Prostate gland (tissue), 2 donors: ENCODE results near the gene TRAF1. TPM values are rescaled to one million over a fixed set of nuclear protein-coding genes. Genes with fewer than 3 reads are reported as not detected.

Source experiments
- DNase-seq: peaks from one replicate; pipeline ENCODE4 v3.0.0-alpha.2; 2019; ENCODE audit warnings: low spot score
- H3K27ac ChIP-seq, 2 donors: fragments of 200-600 bp; sonication (generic); 2 replicates each; pipeline ENCODE4 v1.5.1; 2017 to 2019
- H3K27me3 ChIP-seq: fragments of 200-600 bp; sonication (generic); replicated peaks from 2 replicates; pipeline ENCODE4 v1.5.1; 2019; ENCODE audit not compliant: insufficient read depth
- H3K36me3 ChIP-seq, 2 donors: fragments of 200-600 bp; sonication (generic); 1 replicate in 1 of 2; 2 replicates in 1 of 2; pipeline versions ENCODE4 v1.5.1 to v1.8.1; 2017 to 2019
- H3K4me1 ChIP-seq: fragments of 200-600 bp; sonication (generic); replicated peaks from 2 replicates; pipeline ENCODE4 v1.5.1; 2019
- H3K4me3 ChIP-seq, 2 donors: fragments of 200-600 bp; sonication (generic); 2 replicates each; pipeline ENCODE4 v1.5.1; 2017 to 2019
- H3K9me3 ChIP-seq: fragments of 200-600 bp; sonication (generic); 2 replicates; pipeline ENCODE4 v1.5.1; 2017
- POLR2A ChIP-seq: fragments of 450-650 bp; IDR thresholded peaks from one replicate; pipeline ENCODE4 v1.6.1; 2016; ENCODE audit warnings: antibody characterized with exemption, mild to moderate bottlenecking
- POLR2AphosphoS5 ChIP-seq: sonication (generic); formaldehyde crosslinking; IDR thresholded peaks from one replicate; pipeline ENCODE4 v1.6.1; 2017; ENCODE audit warnings: antibody characterized with exemption
- WGBS: methylation state at CpG from one replicate; pipeline ENCODE4 v1.1.5; 2018; 5-methylcytosine and 5-hydroxymethylcytosine counted together
- intact Hi-C: fragments of 100-400 bp; cut with DNase I; formaldehyde crosslinking; loops from one replicate; pipeline ENCODE4 v1.14.2; 2022
- total RNA-seq, 2 donors: library from RNA; depleted of rRNA; stranded (reverse); fragments of >200 nt; gene quantifications; one replicate each; pipeline ENCODE4 v1.1.0, GENCODE V29; 2016
- TF ChIP-seq, protein P1 (sequence below), 4 experiments: fragments of 200-600 bp in 2 of 4; fragments of 450-650 bp in 2 of 4; sonication (generic) in 2 of 4; IDR thresholded peaks; 1 replicate in 3 of 4; 2 replicates in 1 of 4; pipeline ENCODE4 v1.5.1; 2016 to 2019; ENCODE audit warnings: antibody characterized with exemption in 4 of 4, mild to moderate bottlenecking in 2 of 4, moderate library complexity in 2 of 4

The TRAF1 gene
- total RNA-seq, 2 donors from 2014 or later = 3.1 to 6.9 TPM

DNA sequence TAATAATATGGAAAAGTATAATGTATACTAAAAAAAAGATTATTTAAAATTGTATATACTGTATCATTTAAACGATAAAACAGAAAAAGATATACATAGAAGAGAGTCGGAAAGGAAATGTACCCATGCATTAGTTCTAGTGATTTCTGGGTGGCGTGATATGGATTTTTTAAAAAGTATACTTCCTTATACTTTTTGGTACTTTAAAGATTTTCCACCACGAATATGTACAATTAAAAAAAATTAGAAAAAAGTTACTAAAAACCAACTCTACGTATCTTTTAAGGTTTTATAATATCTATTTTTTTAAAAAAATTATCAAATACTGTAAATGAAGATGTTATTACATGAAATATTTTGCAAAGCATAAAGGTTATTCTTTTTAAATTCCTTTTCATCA is 61.9 kb downstream of the TRAF1 start:
- Histone ChIP-seq H3K27me3 (no peaks in the 10 kb centered on the region), H3K36me3 (peaks cover 0 to 12% of the 10 kb centered on the region in 2 donors), H3K9me3 (no peaks in the 10 kb centered on the region), H3K4me1 (no peaks in the 10 kb centered on the region), H3K4me3 (no peak overlapping the region), H3K27ac (no peak overlapping the region)
- intact Hi-C loops = loop anchor here (5.0 kb wide), 1 partner anchor 213 kb away; no protein-coding TSS in a partner anchor
- no peak for TF ChIP-seq POLR2A
- TF ChIP-seq, protein P1, sequence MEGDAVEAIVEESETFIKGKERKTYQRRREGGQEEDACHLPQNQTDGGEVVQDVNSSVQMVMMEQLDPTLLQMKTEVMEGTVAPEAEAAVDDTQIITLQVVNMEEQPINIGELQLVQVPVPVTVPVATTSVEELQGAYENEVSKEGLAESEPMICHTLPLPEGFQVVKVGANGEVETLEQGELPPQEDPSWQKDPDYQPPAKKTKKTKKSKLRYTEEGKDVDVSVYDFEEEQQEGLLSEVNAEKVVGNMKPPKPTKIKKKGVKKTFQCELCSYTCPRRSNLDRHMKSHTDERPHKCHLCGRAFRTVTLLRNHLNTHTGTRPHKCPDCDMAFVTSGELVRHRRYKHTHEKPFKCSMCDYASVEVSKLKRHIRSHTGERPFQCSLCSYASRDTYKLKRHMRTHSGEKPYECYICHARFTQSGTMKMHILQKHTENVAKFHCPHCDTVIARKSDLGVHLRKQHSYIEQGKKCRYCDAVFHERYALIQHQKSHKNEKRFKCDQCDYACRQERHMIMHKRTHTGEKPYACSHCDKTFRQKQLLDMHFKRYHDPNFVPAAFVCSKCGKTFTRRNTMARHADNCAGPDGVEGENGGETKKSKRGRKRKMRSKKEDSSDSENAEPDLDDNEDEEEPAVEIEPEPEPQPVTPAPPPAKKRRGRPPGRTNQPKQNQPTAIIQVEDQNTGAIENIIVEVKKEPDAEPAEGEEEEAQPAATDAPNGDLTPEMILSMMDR (IDR thresholded peaks at IDR 0.05) = no peak
- no peak for TF ChIP-seq POLR2AphosphoS5
- no peak for DNase-seq
- WGBS = 92% methylated on average over 5 of the region's 5 CpGs

DNA sequence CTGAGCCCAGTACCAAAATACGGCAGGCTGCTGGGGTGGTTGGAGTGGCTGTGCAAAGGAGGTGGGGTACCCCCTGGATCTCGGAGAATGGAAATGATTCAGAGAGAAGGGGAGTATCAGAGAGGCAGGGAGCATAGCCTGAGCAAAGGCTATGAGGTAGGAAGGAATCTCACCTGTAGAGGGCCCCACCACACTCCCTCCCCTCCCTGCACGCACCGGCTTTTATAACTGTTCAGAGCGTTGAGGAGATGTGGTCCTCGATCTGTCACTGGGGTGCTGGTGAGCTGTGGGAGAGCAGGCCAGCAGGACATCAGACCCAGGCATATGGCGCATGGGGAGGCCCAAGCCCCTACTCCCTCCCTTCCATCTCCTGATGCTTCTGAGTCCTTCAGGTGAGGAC is 62.8 kb downstream of the TRAF1 start:
- no peaks in the 10 kb centered on the region for H3K4me1 ChIP-seq
- WGBS = 87% methylated on average over 7 of the region's 7 CpGs
- H3K4me3 ChIP-seq = no peak overlapping the region
- no peak for DNase-seq
- no peaks in the 10 kb centered on the region for H3K9me3 ChIP-seq
- H3K36me3 ChIP-seq = peaks cover 0 to 12% of the 10 kb centered on the region in 2 donors
- intact Hi-C loops = no loop called here
- no peaks in the 10 kb centered on the region for H3K27me3 ChIP-seq
- no peak overlapping the region for H3K27ac ChIP-seq
- TF ChIP-seq POLR2AphosphoS5 (no peak), POLR2A (no peak)
- TF ChIP-seq, protein P1 (IDR thresholded peaks at IDR 0.05) = no peak

DNA sequence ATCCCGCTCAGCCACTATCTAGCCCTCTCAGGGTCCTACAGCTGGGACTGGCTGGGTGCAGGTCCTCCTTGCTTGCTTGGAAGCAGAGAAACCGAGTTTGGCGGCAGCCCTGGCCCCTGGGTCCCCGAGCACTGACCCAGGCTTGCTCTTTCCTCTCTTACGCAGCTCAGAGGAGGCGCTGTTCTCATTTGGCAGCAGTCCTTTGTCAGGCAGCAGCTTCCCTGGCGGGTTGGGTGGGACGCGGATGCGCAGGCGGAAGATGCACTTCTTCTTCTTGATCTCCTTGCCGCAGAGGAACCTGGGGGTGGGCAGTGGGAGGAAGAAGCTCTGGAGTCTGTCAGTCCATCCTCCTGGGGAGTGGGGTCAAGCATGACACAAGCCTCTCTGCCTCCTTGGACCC is 64.1 kb downstream of the TRAF1 start:
- Histone ChIP-seq H3K27ac (no peak overlapping the region), H3K9me3 (no peaks in the 10 kb centered on the region), H3K27me3 (no peaks in the 10 kb centered on the region), H3K4me1 (no peaks in the 10 kb centered on the region), H3K4me3 (no peak overlapping the region), H3K36me3 (peaks cover 0 to 12% of the 10 kb centered on the region in 2 donors)
- 89% methylated on average over 12 of the region's 12 CpGs for WGBS
- intact Hi-C loops = no loop called here
- no peak for DNase-seq
- no peak for TF ChIP-seq POLR2AphosphoS5
- no peak for TF ChIP-seq POLR2A
- TF ChIP-seq, protein P1 (IDR thresholded peaks at IDR 0.05) = no peak

DNA sequence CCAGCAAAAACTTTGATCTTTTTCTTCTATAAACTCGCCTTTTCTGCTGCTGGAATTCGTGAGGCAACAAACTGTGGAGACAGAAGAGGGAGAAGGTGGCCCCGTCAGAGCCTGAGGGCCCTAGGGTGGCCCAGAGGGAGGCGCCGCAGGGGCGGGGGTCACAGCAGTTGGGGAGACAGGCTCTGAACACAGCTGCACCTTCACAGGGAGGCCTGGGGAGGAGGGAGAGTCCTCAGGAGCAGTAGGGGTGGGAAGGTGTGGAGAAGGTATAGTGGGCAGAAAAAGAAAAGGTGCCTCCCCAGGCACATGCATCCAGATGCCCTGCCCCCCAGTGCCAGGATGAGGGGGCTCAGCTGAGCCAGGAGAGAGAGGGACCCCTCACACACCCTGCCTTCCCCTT is 64.7 kb downstream of the TRAF1 start:
- Histone ChIP-seq H3K27me3 (no peaks in the 10 kb centered on the region), H3K4me1 (peaks cover 4% of the 10 kb centered on the region), H3K9me3 (no peaks in the 10 kb centered on the region), H3K36me3 (peaks cover 0 to 12% of the 10 kb centered on the region in 2 donors), H3K4me3 (no peak overlapping the region), H3K27ac (no peak overlapping the region)
- 94% methylated on average over 6 of the region's 6 CpGs for WGBS
- DNase-seq = no peak
- intact Hi-C loops = no loop called here
- no peak for TF ChIP-seq POLR2A

DNA sequence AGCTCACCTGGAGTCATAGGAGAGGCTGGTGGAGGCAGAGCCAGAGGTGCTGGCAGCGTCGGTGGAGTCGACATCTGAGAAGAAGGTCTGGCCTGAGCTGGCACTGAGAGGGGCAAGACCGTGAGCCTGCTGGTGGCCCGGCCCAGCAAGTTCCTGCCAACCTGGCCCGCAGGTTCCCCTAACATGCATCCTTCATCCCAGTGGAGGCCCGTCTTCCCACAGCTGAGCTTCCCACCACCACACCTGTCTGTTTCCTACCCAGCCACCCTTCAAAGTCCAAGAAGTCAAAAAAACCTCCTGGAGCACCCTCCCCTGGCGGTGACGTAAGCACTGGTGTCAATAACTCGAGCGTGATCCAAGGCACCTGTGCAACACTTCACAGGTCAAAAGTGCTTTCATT is 66.5 kb downstream of the TRAF1 start:
- H3K4me3 ChIP-seq = no peak overlapping the region
- no peak overlapping the region for H3K27ac ChIP-seq
- TF ChIP-seq POLR2AphosphoS5 (no peak), POLR2A (no peak)
- TF ChIP-seq, protein P1 (IDR thresholded peaks at IDR 0.05) = no peak
- no peak for DNase-seq
- peaks cover 0 to 12% of the 10 kb centered on the region in 2 donors for H3K36me3 ChIP-seq
- H3K9me3 ChIP-seq = no peaks in the 10 kb centered on the region
- intact Hi-C loops = no loop called here
- H3K27me3 ChIP-seq = no peaks in the 10 kb centered on the region
- H3K4me1 ChIP-seq = peaks cover 5% of the 10 kb centered on the region
- 90% methylated on average over 11 of the region's 11 CpGs for WGBS
